ENCODE data around the gene OSGEP.
A peak's percentile ranks its signal among the peaks of the same experiment; 100 is the strongest.
"Not testable (repeated sequence)": the region's sequence is repeated elsewhere in the genome, so short reads cannot be mapped to it uniquely, and the experiment has no call there.

OSGEP gene

DNA sequence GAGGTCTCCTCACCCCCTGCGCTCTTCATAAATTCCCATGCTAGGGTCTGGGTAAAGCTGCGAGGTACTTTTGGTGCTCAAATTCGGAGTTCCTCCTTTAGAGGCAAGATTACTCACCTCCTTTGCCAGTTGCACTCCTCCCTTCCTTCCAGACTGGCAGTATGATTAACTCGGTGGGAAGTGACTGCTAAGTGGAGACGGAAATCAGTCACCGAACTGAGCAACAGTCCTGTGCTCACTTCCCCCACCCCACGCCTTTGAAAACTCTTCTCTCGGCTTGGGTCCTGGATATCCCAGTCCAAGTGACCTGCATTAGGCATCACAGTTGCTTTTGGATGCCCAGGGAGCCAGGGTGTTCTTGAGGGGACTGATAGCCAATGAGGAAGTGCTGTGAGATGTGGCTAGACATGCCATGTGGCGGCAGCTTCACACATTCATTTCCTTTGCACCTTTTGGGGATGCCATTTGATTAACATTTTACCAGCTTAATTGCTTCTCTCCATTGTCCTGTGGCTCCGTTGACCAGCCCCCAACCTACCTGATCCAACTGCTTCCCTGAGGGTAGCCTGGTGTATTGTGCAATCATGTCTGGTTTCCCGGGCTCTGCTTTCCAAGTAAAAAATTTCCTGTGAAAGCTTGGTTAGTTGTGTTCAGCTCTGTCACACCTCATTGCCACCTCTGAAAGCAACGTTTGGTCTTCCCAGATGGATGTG lies 15.4 kb upstream of the OSGEP start:
- peak; percentile 81 for DNase-seq (ENCODE audit: low spot score)

- peak; percentile 93 for DNase-seq (ENCODE audit: low spot score)
Observed at GRCh38 chr14:20469242-20469889, 14.8 kb upstream of the OSGEP start, which contains the start of gene PNP. PNP (plus strand) TSS chr14:20469406; CDS start chr14:20469525, 119 bp downstream.

- no peak for DNase-seq (ENCODE audit: low spot score)
Observed at GRCh38 chr14:20468764-20469241, 14.2 kb upstream of the OSGEP start.

DNA sequence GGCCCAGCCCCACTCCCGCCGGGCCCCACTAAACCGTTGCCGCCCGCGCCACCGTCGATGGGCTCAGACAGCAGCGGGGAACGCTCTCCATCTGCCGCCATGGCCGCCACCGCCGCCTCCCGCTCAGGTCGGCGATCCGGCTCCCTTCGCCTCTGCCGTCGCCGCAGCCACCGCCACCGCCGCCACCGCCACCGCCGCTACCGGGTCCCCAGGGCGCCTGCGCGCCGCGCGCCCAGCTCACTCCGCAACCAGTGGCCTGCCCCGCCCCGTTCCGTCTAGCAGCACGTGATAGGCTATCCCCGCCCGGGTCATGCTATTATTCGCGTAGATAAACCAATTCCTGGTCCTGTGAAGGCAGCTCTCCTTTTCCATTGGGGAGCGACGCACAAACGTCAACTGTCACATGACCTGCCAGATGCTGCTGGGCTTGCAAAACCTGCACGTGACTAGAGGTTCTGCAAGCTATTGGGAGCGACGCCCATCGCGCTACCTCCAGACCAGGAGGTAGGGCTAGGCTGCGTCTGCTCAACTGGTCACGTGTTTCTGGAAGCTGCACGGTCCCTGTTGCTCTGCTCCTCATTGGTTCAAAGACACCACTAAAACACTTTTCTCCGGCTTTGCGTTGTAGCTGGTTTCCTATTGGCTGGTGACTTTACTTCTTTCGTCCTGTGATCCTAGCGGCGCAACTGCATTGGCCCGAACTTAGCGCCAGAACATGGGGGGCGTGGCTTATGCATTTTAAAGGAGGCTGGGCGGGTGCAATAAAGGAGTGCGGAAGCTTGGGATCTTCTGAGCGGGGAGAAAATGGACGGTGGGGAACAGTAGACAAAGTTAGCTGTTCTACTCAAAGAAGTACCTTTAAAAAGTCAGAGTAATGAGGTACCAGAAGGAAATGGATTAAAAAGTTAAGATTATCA lies 6.9 kb upstream of the OSGEP start, which contains the start of gene PIP4P1:
Gene PIP4P1, minus strand, starts transcription at position 210 of the 917 bp plus-strand sequence. Its CDS starts 109 bp downstream, at position 101.
- DNase-seq (ENCODE audit: low spot score) = peak; percentile 99

- peak; percentile 57 for DNase-seq (ENCODE audit: low spot score)
Observed at GRCh38 chr14:20460458-20461224, 6.0 kb upstream of the OSGEP start.

- no peak for DNase-seq (ENCODE audit: low spot score)
Observed at GRCh38 chr14:20458031-20458789, 3.6 kb upstream of the OSGEP start.

- no peak for DNase-seq (ENCODE audit: low spot score)
Observed at GRCh38 chr14:20456971-20457370, 2.4 kb upstream of the OSGEP start.

DNA sequence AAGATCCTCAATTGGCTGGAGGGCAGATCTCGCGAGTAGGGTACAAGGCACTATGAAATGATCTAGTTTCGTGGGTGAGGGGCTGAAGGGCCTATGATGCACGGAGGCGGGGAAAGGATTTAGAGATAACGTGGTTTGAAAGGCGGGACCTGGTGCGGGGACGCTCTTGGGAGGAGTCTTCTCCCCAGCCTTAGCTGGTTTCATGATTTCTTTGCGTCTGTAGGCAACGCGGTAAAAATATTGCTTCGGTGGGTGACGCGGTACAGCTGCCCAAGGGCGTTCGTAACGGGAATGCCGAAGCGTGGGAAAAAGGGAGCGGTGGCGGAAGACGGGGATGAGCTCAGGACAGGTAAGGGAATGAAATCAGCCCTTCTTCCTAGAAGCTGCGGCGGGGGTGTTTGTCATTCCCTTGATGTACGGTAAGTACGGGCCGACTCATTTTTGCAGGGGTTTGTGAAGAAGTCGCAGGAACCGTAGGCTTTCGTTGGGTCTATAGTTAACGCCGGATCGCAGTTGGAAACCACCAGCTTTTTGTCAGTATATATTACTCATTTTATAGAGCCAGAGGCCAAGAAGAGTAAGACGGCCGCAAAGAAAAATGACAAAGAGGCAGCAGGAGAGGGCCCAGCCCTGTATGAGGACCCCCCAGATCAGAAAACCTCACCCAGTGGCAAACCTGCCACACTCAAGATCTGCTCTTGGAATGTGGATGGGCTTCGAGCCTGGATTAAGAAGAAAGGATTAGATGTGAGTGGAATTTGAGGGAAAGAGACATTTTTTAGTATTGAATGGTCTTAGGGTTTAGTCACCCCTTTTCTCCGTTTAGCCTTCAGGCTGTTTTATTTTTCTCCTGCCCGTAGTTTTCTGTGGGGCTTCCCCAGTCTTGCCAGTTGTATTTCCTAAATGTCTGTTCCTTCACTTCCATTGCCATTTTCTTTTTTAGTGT lies 1.0 kb upstream of the OSGEP start:
- peak; percentile 35 for DNase-seq (ENCODE audit: low spot score)

- DNase-seq (ENCODE audit: low spot score) = not testable (repeated sequence)
Observed at GRCh38 chr14:20452831-20453230, 1.8 kb downstream of the OSGEP start.

GRCh38 chr14:20446889-20447288 lies 7.7 kb downstream of the OSGEP start:
- DNase-seq (ENCODE audit: low spot score) = no peak

DNA sequence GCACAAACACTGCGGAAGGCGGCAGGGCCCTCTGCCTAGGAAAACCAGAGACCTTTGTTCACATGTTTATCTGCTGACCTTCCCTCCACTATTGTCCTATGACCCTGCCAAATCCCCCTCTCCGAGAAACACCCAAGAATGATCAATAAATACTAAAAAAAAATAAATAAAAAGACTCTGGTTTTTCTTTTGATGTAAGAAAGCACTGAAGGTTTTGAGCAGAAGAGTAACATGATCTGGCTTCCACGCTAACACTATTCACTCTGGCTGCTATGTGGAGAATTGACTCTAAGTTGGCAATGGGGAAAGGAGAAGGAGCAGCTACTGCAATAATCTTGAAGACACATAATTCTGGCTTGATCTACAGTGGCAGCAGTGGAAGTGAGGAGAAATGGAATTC lies 11.0 kb downstream of the OSGEP start:
- not testable (repeated sequence) for DNase-seq (ENCODE audit: low spot score)

GRCh38 chr14:20441461-20441860 lies 13.2 kb downstream of the OSGEP start:
- DNase-seq (ENCODE audit: low spot score) = no peak

GRCh38 chr14:20440882-20441281 lies 13.7 kb downstream of the OSGEP start:
- peak; percentile 19 for DNase-seq (ENCODE audit: low spot score)

GRCh38 chr14:20440465-20440864 lies 14.1 kb downstream of the OSGEP start:
- DNase-seq (ENCODE audit: low spot score) = no peak

DNA sequence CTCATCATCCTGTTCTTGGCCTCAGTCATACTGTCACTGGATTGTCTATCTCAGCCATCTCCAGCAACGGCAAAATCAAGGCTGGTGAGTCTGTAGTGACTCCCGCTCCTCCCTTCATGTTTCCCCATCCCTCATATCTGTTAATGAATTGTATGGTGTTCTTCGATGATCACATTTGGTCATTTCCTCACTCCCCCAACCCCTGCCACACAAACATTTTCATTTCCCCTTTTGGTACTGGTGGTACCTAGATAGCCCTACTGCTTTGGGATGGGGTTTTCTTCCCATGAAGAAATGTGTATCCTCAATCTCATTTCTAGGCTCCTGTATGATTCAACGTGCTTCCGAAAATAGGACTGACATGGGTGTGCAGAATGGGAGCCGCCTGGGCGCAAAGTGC lies 15.9 kb downstream of the OSGEP start:
- DNase-seq (ENCODE audit: low spot score) = no peak

GRCh38 chr14:20436363-20436755 lies 18.3 kb downstream of the OSGEP start:
- DNase-seq (ENCODE audit: low spot score) = no peak

DNA sequence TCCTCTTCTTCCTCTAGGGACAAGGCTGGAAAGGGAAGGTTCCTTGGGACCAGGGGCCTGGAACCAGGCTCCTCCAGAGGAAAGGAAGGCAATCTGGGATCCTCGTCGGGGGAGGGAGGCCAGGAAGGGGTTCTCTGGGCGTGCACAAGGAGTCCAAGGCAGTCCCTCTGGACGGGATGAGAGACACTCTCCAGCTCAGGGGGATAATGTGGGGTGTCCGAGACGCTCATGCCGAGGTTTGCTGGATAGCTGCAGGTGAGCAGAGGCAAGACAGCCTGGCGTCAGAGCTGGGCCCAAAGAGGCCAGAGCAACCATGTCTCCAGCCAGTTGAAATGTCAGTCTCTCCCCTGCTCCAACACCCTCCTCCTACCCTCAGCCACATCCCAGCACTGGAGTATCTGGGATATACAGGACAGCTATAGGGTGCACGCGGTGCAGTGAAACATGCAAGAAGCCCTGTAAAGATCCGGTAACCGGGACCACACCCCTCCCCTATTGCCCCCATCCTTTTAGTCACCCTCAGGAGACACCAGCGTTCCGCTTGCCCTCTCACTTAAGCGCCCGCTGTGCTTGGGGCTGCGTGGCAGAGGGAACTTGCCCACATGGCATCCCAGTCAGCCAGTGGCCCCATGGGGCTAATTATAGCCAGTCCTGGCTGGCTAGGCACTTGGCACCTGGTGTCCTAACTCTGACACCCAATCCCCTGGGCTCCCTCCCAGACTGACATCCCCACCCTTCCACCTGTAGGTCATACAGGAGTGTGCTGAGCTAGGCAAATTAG lies 18.8 kb downstream of the OSGEP start, which contains the start of gene KLHL33:
Gene KLHL33, minus strand, starts transcription at position 585 of the 781 bp plus-strand sequence. Its CDS starts 355 bp downstream, at position 230.
- DNase-seq (ENCODE audit: low spot score) = no peak
